Body of pancreas (tissue), 4 donors: Measurements from ENCODE around the gene RBM23.

ENCODE experiments used
- POLR2A ChIP-seq, 3 donors: fragments of 450-650 bp; IDR thresholded peaks; one replicate each; pipeline ENCODE4 v1.6.1; 2016; ENCODE audit warnings: antibody characterized with exemption in 3 of 3, mild to moderate bottlenecking in 2 of 3
- TF ChIP-seq, protein P1 (sequence below), 7 experiments: fragments of 450-650 bp in 4 of 7; fragments of 200-600 bp in 3 of 7; sonication (generic) in 3 of 7; IDR thresholded peaks; one replicate each; pipeline ENCODE4 v1.5.1; 2016 to 2019; ENCODE audit warnings: antibody characterized with exemption in 7 of 7

DNA sequence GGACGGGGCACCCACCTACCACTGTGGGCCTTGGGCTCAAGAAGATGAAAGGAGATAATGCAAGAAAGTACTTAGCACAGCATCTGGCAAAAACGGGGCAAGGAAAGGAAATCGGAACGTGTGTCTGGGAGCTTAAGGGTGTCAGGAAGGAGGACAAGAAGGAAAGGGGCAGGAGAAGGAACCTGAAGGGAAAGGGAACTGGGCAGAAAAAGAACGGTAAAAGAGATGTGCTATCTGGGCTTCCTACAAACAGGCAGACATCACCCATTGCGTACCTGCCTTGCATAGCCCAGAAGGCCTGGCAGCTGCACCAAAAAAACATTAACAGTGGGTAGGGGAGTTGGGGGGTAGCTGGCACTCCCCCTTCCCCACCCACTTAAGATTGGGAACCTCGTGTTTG lies 36.9 kb downstream of the RBM23 start:
- TF ChIP-seq, protein P1, sequence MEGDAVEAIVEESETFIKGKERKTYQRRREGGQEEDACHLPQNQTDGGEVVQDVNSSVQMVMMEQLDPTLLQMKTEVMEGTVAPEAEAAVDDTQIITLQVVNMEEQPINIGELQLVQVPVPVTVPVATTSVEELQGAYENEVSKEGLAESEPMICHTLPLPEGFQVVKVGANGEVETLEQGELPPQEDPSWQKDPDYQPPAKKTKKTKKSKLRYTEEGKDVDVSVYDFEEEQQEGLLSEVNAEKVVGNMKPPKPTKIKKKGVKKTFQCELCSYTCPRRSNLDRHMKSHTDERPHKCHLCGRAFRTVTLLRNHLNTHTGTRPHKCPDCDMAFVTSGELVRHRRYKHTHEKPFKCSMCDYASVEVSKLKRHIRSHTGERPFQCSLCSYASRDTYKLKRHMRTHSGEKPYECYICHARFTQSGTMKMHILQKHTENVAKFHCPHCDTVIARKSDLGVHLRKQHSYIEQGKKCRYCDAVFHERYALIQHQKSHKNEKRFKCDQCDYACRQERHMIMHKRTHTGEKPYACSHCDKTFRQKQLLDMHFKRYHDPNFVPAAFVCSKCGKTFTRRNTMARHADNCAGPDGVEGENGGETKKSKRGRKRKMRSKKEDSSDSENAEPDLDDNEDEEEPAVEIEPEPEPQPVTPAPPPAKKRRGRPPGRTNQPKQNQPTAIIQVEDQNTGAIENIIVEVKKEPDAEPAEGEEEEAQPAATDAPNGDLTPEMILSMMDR (IDR thresholded peaks at IDR 0.05) = no peak
- no peak for TF ChIP-seq POLR2A (IDR thresholded peaks at IDR 0.05)
